IMR-90 (cell line): ENCODE data around the gene BAIAP2.

ENCODE experiments used
- CHD1 ChIP-seq: IDR thresholded peaks from 2 replicates; pipeline ENCODE4 v1.6.1; 2012; ENCODE audit warnings: low read depth, low read length, improper control_type of control experiment
- CTCF ChIP-seq: conservative IDR thresholded peaks from 2 replicates; pipeline ENCODE4 v1.5.1; 2012; ENCODE audit warnings: mild to moderate bottlenecking, low read depth, low read length, improper control_type of control experiment
- ELK1 ChIP-seq: fragments of 150-350 bp; IDR thresholded peaks from 2 replicates; pipeline ENCODE4 v1.6.1; 2016; ENCODE audit warnings: low read depth, mild to moderate bottlenecking, low read length, moderate library complexity, borderline replicate concordance
- FOS ChIP-seq: fragments of 150-350 bp; IDR thresholded peaks from 2 replicates; pipeline ENCODE4 v1.6.1; 2016; ENCODE audit warnings: low read depth, low read length
- MAFK ChIP-seq: IDR thresholded peaks from 2 replicates; pipeline ENCODE4 v1.6.1; 2012; ENCODE audit warnings: low read depth, low read length, improper control_type of control experiment
- MXI1 ChIP-seq: IDR thresholded peaks from 2 replicates; pipeline ENCODE4 v1.6.1; 2012; ENCODE audit warnings: low read depth, mild to moderate bottlenecking, low read length, moderate library complexity, borderline replicate concordance
- POLR2A ChIP-seq: IDR thresholded peaks from 2 replicates; pipeline ENCODE4 v1.6.1; 2012; ENCODE audit warnings: mild to moderate bottlenecking, low read depth, low read length
- RAD21 ChIP-seq: IDR thresholded peaks from 2 replicates; pipeline ENCODE4 v1.6.1; 2012; ENCODE audit warnings: low read length, improper control_type of control experiment
- RCOR1 ChIP-seq: IDR thresholded peaks from 2 replicates; pipeline ENCODE4 v1.6.1; 2012; ENCODE audit warnings: mild to moderate bottlenecking, low read length, improper control_type of control experiment; ENCODE audit not compliant: insufficient replicate concordance
- RFX5 ChIP-seq: IDR thresholded peaks from 2 replicates; pipeline ENCODE4 v1.8.0; 2012; ENCODE audit warnings: low read depth, mild to moderate bottlenecking, low read length, moderate library complexity
- USF2 ChIP-seq: fragments of 150-350 bp; IDR thresholded peaks from 2 replicates; pipeline ENCODE4 v1.6.1; 2017; ENCODE audit warnings: mild to moderate bottlenecking, antibody characterized with exemption, low read length, low read depth

- TF ChIP-seq CTCF (no peak), POLR2A (no peak), RAD21 (no peak), RFX5 (no peak), CHD1 (no peak), USF2 (no peak), MXI1 (no peak), RCOR1 (no peak), ELK1 (no peak), MAFK (no peak), FOS (no peak)
Measured at GRCh38 chr17:81045590-81046095, 10.7 kb downstream of the BAIAP2 start.
